Endothelial cell of umbilical vein (primary cell): Measurements from ENCODE around the gene BIRC6.

ENCODE experiments used
- GATA2 ChIP-seq: IDR thresholded peaks from 2 replicates; pipeline ENCODE4 v1.7.0; 2011; ENCODE audit warnings: low read depth, mild to moderate bottlenecking, moderate library complexity, mixed read lengths, low read length; ENCODE audit not compliant: insufficient read length, insufficient read depth
- POLR2AphosphoS5 ChIP-seq: IDR thresholded peaks from 2 replicates; pipeline ENCODE4 v1.6.1; 2012; ENCODE audit warnings: low read depth, mild to moderate bottlenecking, control low read depth, low read length, moderate library complexity; ENCODE audit not compliant: insufficient read depth
- TF ChIP-seq, protein P1 (sequence below), 2 donors: IDR thresholded peaks; 1 replicate in 1 of 2; 2 replicates in 1 of 2; pipeline ENCODE4 v1.5.1; 2011; ENCODE audit warnings: low read length in 2 of 2, mild to moderate bottlenecking in 2 of 2, moderate library complexity in 2 of 2, control low read depth in 1 of 2, inconsistent platforms in 1 of 2, low read depth in 1 of 2; ENCODE audit not compliant: insufficient read depth in 1 of 2; ENCODE audit errors: extremely low read depth in 1 of 2
- TF ChIP-seq, protein P2 (sequence below): IDR thresholded peaks from 2 replicates; pipeline ENCODE4 v1.6.1; 2011; ENCODE audit not compliant: insufficient read depth, insufficient read length

DNA sequence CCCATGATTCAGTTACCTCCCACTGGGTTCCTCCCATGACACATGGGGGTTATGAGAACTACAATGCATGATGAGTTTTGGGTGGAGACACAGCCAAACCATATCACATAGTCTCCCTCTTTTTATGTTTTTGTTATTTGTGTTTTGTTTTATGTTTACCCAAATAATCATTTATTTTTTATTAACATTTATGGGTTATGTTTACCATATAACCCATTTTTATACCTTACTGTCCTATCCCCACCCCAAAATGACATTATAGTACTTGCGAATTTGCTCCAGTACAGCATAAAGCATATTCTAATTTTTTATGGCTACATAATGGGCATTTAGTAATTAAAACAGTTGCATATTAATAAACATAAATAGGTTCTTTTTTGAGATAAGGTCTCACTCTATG is 209.1 kb downstream of the BIRC6 start:
- no peak for TF ChIP-seq GATA2
- TF ChIP-seq, protein P1, sequence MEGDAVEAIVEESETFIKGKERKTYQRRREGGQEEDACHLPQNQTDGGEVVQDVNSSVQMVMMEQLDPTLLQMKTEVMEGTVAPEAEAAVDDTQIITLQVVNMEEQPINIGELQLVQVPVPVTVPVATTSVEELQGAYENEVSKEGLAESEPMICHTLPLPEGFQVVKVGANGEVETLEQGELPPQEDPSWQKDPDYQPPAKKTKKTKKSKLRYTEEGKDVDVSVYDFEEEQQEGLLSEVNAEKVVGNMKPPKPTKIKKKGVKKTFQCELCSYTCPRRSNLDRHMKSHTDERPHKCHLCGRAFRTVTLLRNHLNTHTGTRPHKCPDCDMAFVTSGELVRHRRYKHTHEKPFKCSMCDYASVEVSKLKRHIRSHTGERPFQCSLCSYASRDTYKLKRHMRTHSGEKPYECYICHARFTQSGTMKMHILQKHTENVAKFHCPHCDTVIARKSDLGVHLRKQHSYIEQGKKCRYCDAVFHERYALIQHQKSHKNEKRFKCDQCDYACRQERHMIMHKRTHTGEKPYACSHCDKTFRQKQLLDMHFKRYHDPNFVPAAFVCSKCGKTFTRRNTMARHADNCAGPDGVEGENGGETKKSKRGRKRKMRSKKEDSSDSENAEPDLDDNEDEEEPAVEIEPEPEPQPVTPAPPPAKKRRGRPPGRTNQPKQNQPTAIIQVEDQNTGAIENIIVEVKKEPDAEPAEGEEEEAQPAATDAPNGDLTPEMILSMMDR (IDR thresholded peaks at IDR 0.05; ENCODE audit: extremely low read depth in 1 of 2, insufficient read depth in 1 of 2, low read depth in 1 of 2, low read length in 2 of 2), result no peak
- TF ChIP-seq POLR2AphosphoS5, result no peak
- TF ChIP-seq, protein P2, sequence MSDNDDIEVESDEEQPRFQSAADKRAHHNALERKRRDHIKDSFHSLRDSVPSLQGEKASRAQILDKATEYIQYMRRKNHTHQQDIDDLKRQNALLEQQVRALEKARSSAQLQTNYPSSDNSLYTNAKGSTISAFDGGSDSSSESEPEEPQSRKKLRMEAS, result no peak
